HL-60 (cell line): ENCODE measurements around the gene SATL1.

Source experiments
- DNase-seq, 2 experiments: peaks; one replicate each; pipeline ENCODE4 v3.0.0-alpha.2; 2010 to 2020; ENCODE audit warnings: low read depth in 1 of 2, low spot score in 1 of 2
- H3K27ac ChIP-seq: fragments of 250-450 bp; sonication (Bioruptor Pico); replicated peaks from 2 replicates; pipeline ENCODE4 v1.5.1; 2020; ENCODE audit warnings: mild to moderate bottlenecking, moderate library complexity
- H3K27me3 ChIP-seq: fragments of 250-450 bp; sonication (Bioruptor Pico); 2 replicates; pipeline ENCODE4 v1.5.1; 2021; ENCODE audit warnings: mild to moderate bottlenecking, moderate library complexity; ENCODE audit not compliant: insufficient read depth, poor library complexity, severe bottlenecking
- H3K4me3 ChIP-seq: replicated peaks from 2 replicates; pipeline ENCODE4 v1.5.1; 2011; ENCODE audit warnings: mild to moderate bottlenecking, control low read depth, low read length; ENCODE audit not compliant: insufficient read depth
- CTCF ChIP-seq: IDR thresholded peaks from one replicate; pipeline ENCODE4 v1.5.1; 2011; ENCODE audit warnings: low read length, control low read depth, inconsistent platforms; ENCODE audit not compliant: insufficient read depth
- GABPA ChIP-seq: IDR thresholded peaks from 2 replicates; pipeline ENCODE4 v1.6.1; 2012; ENCODE audit warnings: low read depth
- POLR2AphosphoS5 ChIP-seq: IDR thresholded peaks from 2 replicates; pipeline ENCODE4 v1.6.1; 2012; ENCODE audit warnings: low read depth
- REST ChIP-seq: IDR thresholded peaks from 2 replicates; pipeline ENCODE4 v1.6.1; 2012; ENCODE audit warnings: low read depth; ENCODE audit not compliant: insufficient replicate concordance
- SPI1 ChIP-seq: IDR thresholded peaks from 2 replicates; pipeline ENCODE4 v1.6.1; 2012; ENCODE audit warnings: low read depth, mild to moderate bottlenecking, borderline replicate concordance

The SATL1 gene

GRCh38 chrX:85112293-85112692 lies 131.3 kb downstream of the SATL1 start:
- peak; percentile 32 to 41 for DNase-seq
- no peak overlapping the region for H3K4me3 ChIP-seq
- H3K27ac ChIP-seq = no peak overlapping the region
- no peaks in the 10 kb centered on the region for H3K27me3 ChIP-seq
- no peak for TF ChIP-seq CTCF
- TF ChIP-seq SPI1 = no peak
- no peak for TF ChIP-seq GABPA
- TF ChIP-seq POLR2AphosphoS5 = no peak
- no peak for TF ChIP-seq REST

GRCh38 chrX:85111347-85111746 lies 132.2 kb downstream of the SATL1 start:
- TF ChIP-seq POLR2AphosphoS5 (no peak), CTCF (no peak), REST (no peak), GABPA (no peak), SPI1 (no peak)
- Histone ChIP-seq H3K27me3 (no peaks in the 10 kb centered on the region), H3K27ac (no peak overlapping the region), H3K4me3 (no peak overlapping the region)
- DNase-seq = no peak

- Histone ChIP-seq H3K4me3 (no peak overlapping the region), H3K27me3 (no peaks in the 10 kb centered on the region), H3K27ac (no peak overlapping the region)
- no peak for TF ChIP-seq GABPA
- no peak for TF ChIP-seq SPI1
- no peak for TF ChIP-seq REST
- no peak for TF ChIP-seq POLR2AphosphoS5
- TF ChIP-seq CTCF = peak; percentile 13
- DNase-seq = peak; percentile 12 to 34
These were observed 134.3 kb downstream of the SATL1 start for GRCh38 chrX:85109235-85109634.
